Suprapubic skin (tissue), 4 donors: ENCODE measurements around the gene AGMAT. TPM values are rescaled to one million over a fixed set of nuclear protein-coding genes. Genes with fewer than 3 reads are reported as not detected.
A peak's percentile ranks its signal among the peaks of the same experiment; 100 is the strongest.

ENCODE experiments used
- DNase-seq, 2 donors: peaks; one replicate each; pipeline ENCODE4 v3.0.0-alpha.2; 2019; ENCODE audit warnings: low spot score in 2 of 2
- H3K27ac ChIP-seq: fragments of 200-600 bp; sonication (generic); one replicate; pipeline ENCODE4 v1.5.1; 2019
- H3K27me3 ChIP-seq: fragments of 200-600 bp; sonication (generic); one replicate; pipeline ENCODE4 v1.5.1; 2019
- H3K36me3 ChIP-seq: fragments of 200-600 bp; sonication (generic); one replicate; pipeline ENCODE4 v1.5.1; 2019
- H3K4me1 ChIP-seq: fragments of 200-600 bp; sonication (generic); one replicate; pipeline ENCODE4 v1.5.1; 2019
- H3K4me3 ChIP-seq: fragments of 200-600 bp; sonication (generic); one replicate; pipeline ENCODE4 v1.5.1; 2019; ENCODE audit warnings: mild to moderate bottlenecking
- H3K9me3 ChIP-seq: fragments of 200-600 bp; sonication (generic); one replicate; pipeline ENCODE4 v1.5.1; 2019
- CTCF ChIP-seq, 2 donors: fragments of 200-600 bp in 1 of 2; fragments of 450-650 bp in 1 of 2; sonication (generic) in 1 of 2; IDR thresholded peaks; one replicate each; pipeline ENCODE4 v1.5.1; 2016 to 2019; ENCODE audit warnings: antibody characterized with exemption in 2 of 2, mild to moderate bottlenecking in 1 of 2, moderate library complexity in 1 of 2
- EP300 ChIP-seq: sonication (generic); formaldehyde crosslinking; IDR thresholded peaks from one replicate; pipeline ENCODE4 v1.6.1; 2017; ENCODE audit warnings: antibody characterized with exemption
- POLR2A ChIP-seq, 2 donors: fragments of 450-650 bp; IDR thresholded peaks; one replicate each; pipeline ENCODE4 v1.6.1; 2017; ENCODE audit warnings: antibody characterized with exemption in 2 of 2, mild to moderate bottlenecking in 2 of 2, moderate library complexity in 2 of 2
- POLR2AphosphoS5 ChIP-seq, 3 donors: sonication (generic); formaldehyde crosslinking; IDR thresholded peaks; one replicate each; pipeline ENCODE4 v1.6.1; 2017; ENCODE audit warnings: antibody characterized with exemption in 3 of 3
- WGBS: methylation state at CpG from one replicate; pipeline ENCODE4 v1.1.5; 2018; 5-methylcytosine and 5-hydroxymethylcytosine counted together
- total RNA-seq, 4 donors: library from RNA; depleted of rRNA; stranded (reverse); fragments of >200 nt; gene quantifications; one replicate each; pipeline ENCODE4 v1.1.0, GENCODE V29; 2016

Gene AGMAT
- total RNA-seq, result under 1 TPM in 1 of 4 donors, not detected in 3; 0.72 TPM

GRCh38 chr1:15584489-15585363 is at the start of gene AGMAT:
TSS of gene AGMAT (minus strand) at chr1:15585051. CDS start at chr1:15584967, 84 bp downstream.
- no peaks in the 10 kb centered on the region for H3K9me3 ChIP-seq
- no peaks in the 10 kb centered on the region for H3K27me3 ChIP-seq
- peak within 1 kb of the TSS; percentile 60 for H3K4me3 ChIP-seq
- H3K4me1 ChIP-seq, result peaks cover 15% of the 10 kb centered on the region
- WGBS, result 9% methylated on average over 18 of the region's 68 CpGs
- TF ChIP-seq EP300, result no peak
- no peak for TF ChIP-seq POLR2A (IDR thresholded peaks at IDR 0.05)
- TF ChIP-seq POLR2AphosphoS5 (IDR thresholded peaks at IDR 0.05), result no peak
- TF ChIP-seq CTCF (IDR thresholded peaks at IDR 0.05), result peak in 1 of 2 donors; percentile 23
- no peak within 1 kb of the TSS for H3K27ac ChIP-seq
- DNase-seq, result no peak
- H3K36me3 ChIP-seq, result no peaks in the 10 kb centered on the region

GRCh38 chr1:15633756-15634420 is 49.0 kb upstream of the AGMAT start:
- H3K27me3 ChIP-seq, result no peaks in the 10 kb centered on the region
- H3K27ac ChIP-seq, result no peak overlapping the region
- WGBS, result over 99% methylated on average over 9 of the region's 9 CpGs
- H3K9me3 ChIP-seq, result no peaks in the 10 kb centered on the region
- H3K36me3 ChIP-seq, result peaks cover 88% of the 10 kb centered on the region
- TF ChIP-seq POLR2AphosphoS5 (IDR thresholded peaks at IDR 0.05) (no peak), EP300 (no peak), POLR2A (IDR thresholded peaks at IDR 0.05) (no peak), CTCF (IDR thresholded peaks at IDR 0.05) (no peak)
- H3K4me1 ChIP-seq, result no peaks in the 10 kb centered on the region
- no peak overlapping the region for H3K4me3 ChIP-seq
- DNase-seq, result no peak

- H3K4me3 ChIP-seq, result no peak overlapping the region
- H3K27ac ChIP-seq, result no peak overlapping the region
- TF ChIP-seq EP300 (no peak), CTCF (IDR thresholded peaks at IDR 0.05) (no peak), POLR2A (IDR thresholded peaks at IDR 0.05) (no peak), POLR2AphosphoS5 (IDR thresholded peaks at IDR 0.05) (no peak)
- no peaks in the 10 kb centered on the region for H3K27me3 ChIP-seq
- DNase-seq, result no peak
- H3K36me3 ChIP-seq, result peaks cover 38% of the 10 kb centered on the region
- H3K9me3 ChIP-seq, result no peaks in the 10 kb centered on the region
- 37% methylated on average over 1 of the region's 1 CpG for WGBS
- H3K4me1 ChIP-seq, result peaks cover 18% of the 10 kb centered on the region
Observed at GRCh38 chr1:15628003-15628402, 43.2 kb upstream of the AGMAT start.

- no peak for TF ChIP-seq EP300
- no peak for TF ChIP-seq POLR2A (IDR thresholded peaks at IDR 0.05)
- no peak for TF ChIP-seq POLR2AphosphoS5 (IDR thresholded peaks at IDR 0.05)
- TF ChIP-seq CTCF (IDR thresholded peaks at IDR 0.05), result no peak
- WGBS, result 42% methylated on average over 4 of the region's 4 CpGs
Observed at GRCh38 chr1:15627343-15627988, 42.6 kb upstream of the AGMAT start.

More at GRCh38 chr1:15627343-15627988, 42.6 kb upstream of the AGMAT start:
- Histone ChIP-seq H3K4me3 (no peak overlapping the region), H3K4me1 (peaks cover 23% of the 10 kb centered on the region), H3K27me3 (no peaks in the 10 kb centered on the region), H3K36me3 (peaks cover 36% of the 10 kb centered on the region), H3K9me3 (no peaks in the 10 kb centered on the region), H3K27ac (no peak overlapping the region)
- no peak for DNase-seq
